Measurements from ENCODE around the gene ANKRD27. TPM values are rescaled to one million over a fixed set of nuclear protein-coding genes. Genes with fewer than 3 reads are reported as not detected.
A peak's percentile ranks its signal among the peaks of the same experiment; 100 is the strongest.

Gene ANKRD27
- total and polyA plus RNA-seq, 10 of the 15 experiments (the other 5 are each of a cell fraction or from before 2014, with no cell fraction given): 2.8 to 49.9 (median 28.5) TPM

- WGBS (ENCODE audit: insufficient coverage, insufficient replicate concordance, low lambda C conversion rate, missing lambda C conversion rate): 71% methylated on average over 14 of the region's 14 CpGs
- Histone ChIP-seq H3K4me3 (no peak overlapping the region), H3K36me3 (ENCODE audit: control insufficient read depth in 2 of 2, insufficient read depth in 2 of 2, low read length in 1 of 2) (no peaks in the 10 kb centered on the region; a peak in 2 of 4 replicates), H4K20me1 (ENCODE audit: control insufficient read depth, insufficient read depth) (0 out of 2 replicates have a peak, but pooled peaks cover 2% of the 10 kb centered on the region), H3K4me1 (ENCODE audit: control insufficient read depth, insufficient read depth, low read length) (peaks cover 20% of the 10 kb centered on the region), H3K79me2 (ENCODE audit: control insufficient read depth, insufficient read depth, low read length) (peaks cover 43% of the 10 kb centered on the region), H2AFZ (ENCODE audit: control insufficient read depth, low read depth, low read length) (no peak overlapping the region), H3K27ac (ENCODE audit: control insufficient read depth, insufficient read depth) (no peak overlapping the region), H3K27me3 (replicated peaks in 1 of 2; ENCODE audit: control insufficient read depth in 2 of 2, insufficient read depth in 2 of 2, low read length in 1 of 2) (peaks cover 2 to 6% of the 10 kb centered on the region in 2 experiments; a peak in 3 of 4 replicates), H3K9me3 (replicated peaks; ENCODE audit: control insufficient read depth, insufficient read depth, low read length) (no peaks in the 10 kb centered on the region; the same call in 2 of the 3 replicates), H3K9ac (ENCODE audit: control insufficient read depth, insufficient read depth, low read length) (no peak overlapping the region), H3K4me2 (ENCODE audit: control insufficient read depth, insufficient read depth) (peak overlapping the region; percentile 36)
- DNase-seq (ENCODE audit: low read depth, low spot score) (no peak), ATAC-seq (no peak), FAIRE-seq (no peak)
- ChIA-PET POLR2A (no interaction called here), CTCF (interaction anchor here (0.9 to 1.1 kb wide), 2 partner anchors 70 to 200 kb away, joined by 3 read pairs; no protein-coding TSS in a partner anchor), SMC1A (ENCODE audit: uncharacterized antibody, unreplicated experiment) (interaction anchor here (1.0 kb wide), 1 partner anchor 19 kb away, joined by 4 read pairs; the partner anchor contains the start of gene NUDT19), RAD21 (ENCODE audit: unreplicated experiment) (no interaction called here)
- intact Hi-C loops (cut with micrococcal nuclease; ENCODE audit: unreplicated experiment) (no loop called here), in situ Hi-C loops (cut with MboI) (no loop called here)
- TF ChIP-seq NKRF (conservative IDR thresholded peaks at IDR 0.05): no peak
- TF ChIP-seq RUNX3 (IDR thresholded peaks at IDR 0.05; ENCODE audit: low read length): 0 out of 2 replicates have a peak, but pooled peaks have one; percentile 32
- BruUV-seq (replicated peaks): TSS peak; percentile 22
Observed at GRCh38 chr19:32671883-32672593, 2.9 kb downstream of the ANKRD27 start.

- Histone ChIP-seq H3K27ac (ENCODE audit: control insufficient read depth, insufficient read depth) (no peak overlapping the region), H3K9me3 (replicated peaks; ENCODE audit: control insufficient read depth, insufficient read depth, low read length) (no peaks in the 10 kb centered on the region), H3K4me1 (ENCODE audit: control insufficient read depth, insufficient read depth, low read length) (peaks cover 17% of the 10 kb centered on the region), H3K27me3 (replicated peaks in 1 of 2; ENCODE audit: control insufficient read depth in 2 of 2, insufficient read depth in 2 of 2, low read length in 1 of 2) (no peaks in the 10 kb centered on the region), H3K4me3 (no peak overlapping the region), H4K20me1 (ENCODE audit: control insufficient read depth, insufficient read depth) (0 out of 2 replicates have a peak, but pooled peaks cover 2% of the 10 kb centered on the region), H3K79me2 (ENCODE audit: control insufficient read depth, insufficient read depth, low read length) (peaks cover 45% of the 10 kb centered on the region), H3K4me2 (ENCODE audit: control insufficient read depth, insufficient read depth) (no peak overlapping the region), H2AFZ (ENCODE audit: control insufficient read depth, low read depth, low read length) (no peak overlapping the region), H3K36me3 (ENCODE audit: control insufficient read depth in 2 of 2, insufficient read depth in 2 of 2, low read length in 1 of 2) (no peaks in the 10 kb centered on the region; a peak in 2 of 4 replicates), H3K9ac (ENCODE audit: control insufficient read depth, insufficient read depth, low read length) (no peak overlapping the region)
- FAIRE-seq: no peak
- POLR2A ChIA-PET: no interaction called here
- SMC1A ChIA-PET (ENCODE audit: uncharacterized antibody, unreplicated experiment): no interaction called here
- DNase-seq (ENCODE audit: low read depth, low spot score): no peak
- RAD21 ChIA-PET (ENCODE audit: unreplicated experiment): no interaction called here
- BruUV-seq (replicated peaks): no TSS peak
- TF ChIP-seq IKZF2 (IDR thresholded peaks at IDR 0.05): no peak
- no peak for TF ChIP-seq NKRF (conservative IDR thresholded peaks at IDR 0.05)
- no peak for TF ChIP-seq MYB (IDR thresholded peaks at IDR 0.05; ENCODE audit: borderline replicate concordance, low read depth, low read length)
- no peak for TF ChIP-seq ZBED1 (IDR thresholded peaks at IDR 0.05; ENCODE audit: borderline replicate concordance)
- no peak for TF ChIP-seq CHD4 (IDR thresholded peaks at IDR 0.05)
- TF ChIP-seq RFX5 (IDR thresholded peaks at IDR 0.05; ENCODE audit: low read depth, low read length): no peak
- no peak for TF ChIP-seq ZNF24 (IDR thresholded peaks at IDR 0.05)
- TF ChIP-seq CBFB (IDR thresholded peaks at IDR 0.05; ENCODE audit: low read depth): no peak
- intact Hi-C loops (cut with micrococcal nuclease; ENCODE audit: unreplicated experiment) (no loop called here), in situ Hi-C loops (cut with MboI) (no loop called here)
- no peak for ATAC-seq
- WGBS (ENCODE audit: insufficient coverage, insufficient replicate concordance, low lambda C conversion rate, missing lambda C conversion rate): 87% methylated on average over 3 of the region's 3 CpGs
- CTCF ChIA-PET: interaction anchor here (2.0 kb wide), 1 partner anchor 24 kb away, joined by 5 read pairs; no protein-coding TSS in a partner anchor
Observed at GRCh38 chr19:32669310-32669709, 5.7 kb downstream of the ANKRD27 start.

All from GM12878 (cell line).